NCI-H146 (cell line): Measurements from ENCODE around the gene NRP2.

Source experiments
- DNase-seq: peaks from one replicate; lab custom pipeline; 2025; lab: John Stamatoyannopoulos, UW

The NRP2 gene

GRCh38 chr2:205658572-205658971, 23.7 kb upstream of the NRP2 start:
- DNase-seq: no peak

DNA sequence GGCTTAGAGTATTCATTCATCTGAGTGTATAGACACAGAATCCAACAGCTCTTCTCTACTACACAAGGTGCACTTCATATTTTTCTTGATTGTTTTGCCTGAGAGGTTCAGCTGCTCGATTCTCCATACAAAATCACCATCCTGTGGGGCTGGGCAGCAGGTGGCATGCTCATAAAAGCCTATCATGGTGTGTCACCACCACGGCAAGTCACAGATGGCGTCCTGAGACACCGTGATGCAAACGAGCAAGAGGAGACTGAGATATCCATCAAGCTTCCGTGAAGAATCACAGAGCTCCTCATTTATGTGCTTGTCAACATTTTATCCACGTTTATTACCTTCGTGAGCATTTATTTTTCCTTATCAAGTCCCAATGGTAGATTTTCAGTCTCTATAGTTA, 22.4 kb upstream of the NRP2 start:
- DNase-seq: peak; percentile 42

GRCh38 chr2:205660521-205661124, 21.7 kb upstream of the NRP2 start:
- DNase-seq: no peak

DNA sequence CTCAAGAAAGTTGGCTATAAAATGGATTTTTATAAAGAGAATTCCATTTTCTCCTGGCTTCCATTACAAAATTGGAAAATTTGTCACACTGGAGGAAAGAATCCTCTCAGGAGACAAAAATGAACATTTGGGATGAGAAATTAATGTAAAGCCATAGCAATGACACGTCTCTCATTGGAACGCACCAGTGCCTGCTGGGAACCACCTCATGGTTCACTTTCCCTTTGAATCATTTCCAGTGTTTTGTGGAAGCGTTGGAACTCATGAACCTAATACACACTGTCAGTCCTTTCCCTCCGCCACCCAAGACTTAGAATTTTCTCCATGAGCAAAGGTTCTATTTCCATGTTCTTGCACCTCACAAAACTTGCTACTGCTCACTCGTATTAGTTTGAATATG, 21.0 kb upstream of the NRP2 start:
- DNase-seq: no peak

DNA sequence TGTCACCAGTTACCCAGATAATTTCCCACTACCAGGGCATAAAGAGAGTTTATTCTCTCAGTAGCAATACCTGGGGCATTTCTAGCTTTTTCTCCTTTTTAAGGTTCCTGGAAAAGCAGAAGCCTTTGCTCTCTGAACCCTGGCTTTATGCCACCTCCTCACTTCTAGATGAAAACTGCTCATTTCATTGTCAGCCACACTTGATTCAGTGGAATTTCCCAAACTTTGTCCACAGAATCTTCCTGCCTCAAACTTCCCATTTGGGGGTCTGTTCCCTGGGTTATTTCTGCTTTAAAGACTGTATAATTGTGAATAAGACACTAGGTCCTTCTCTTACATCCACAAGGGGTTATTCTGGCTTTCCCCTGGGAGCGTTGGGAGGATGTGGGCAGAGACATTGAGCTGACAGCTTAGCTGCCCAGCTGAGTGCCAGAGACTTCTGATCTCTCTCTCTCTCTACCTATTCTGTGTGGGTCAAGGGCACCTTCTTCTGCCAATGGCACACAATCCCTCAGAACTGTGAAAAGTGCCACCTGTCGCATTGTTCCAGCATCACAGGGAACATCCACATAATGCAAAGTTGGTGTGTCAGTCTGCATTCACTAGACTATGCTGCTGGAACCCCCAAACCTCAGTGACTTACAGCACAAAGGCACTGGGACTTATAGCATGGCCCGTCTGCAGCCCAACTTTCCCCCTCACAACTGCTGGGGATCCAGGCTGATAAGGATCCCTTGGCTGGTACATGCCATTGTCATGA, 19.9 kb upstream of the NRP2 start:
- DNase-seq: no peak

DNA sequence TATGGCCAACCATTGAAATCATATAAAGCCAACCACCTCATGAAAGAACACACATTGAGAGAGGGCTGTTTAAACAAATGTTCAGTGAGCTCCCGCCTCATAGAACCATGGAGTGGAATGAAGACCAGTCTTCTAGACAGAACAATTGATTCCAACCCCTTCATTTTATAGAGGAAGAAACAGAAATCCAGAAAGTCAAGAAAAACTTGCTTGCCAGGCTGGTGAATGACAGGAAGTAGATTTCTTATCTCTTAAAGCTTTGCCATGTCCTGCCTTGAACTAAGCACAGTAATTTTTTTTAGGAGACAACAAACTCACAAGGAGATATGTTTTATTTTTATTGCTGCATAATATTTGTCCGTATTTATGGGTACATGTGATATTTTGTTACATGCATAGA, 16.5 kb upstream of the NRP2 start:
- DNase-seq: no peak

DNA sequence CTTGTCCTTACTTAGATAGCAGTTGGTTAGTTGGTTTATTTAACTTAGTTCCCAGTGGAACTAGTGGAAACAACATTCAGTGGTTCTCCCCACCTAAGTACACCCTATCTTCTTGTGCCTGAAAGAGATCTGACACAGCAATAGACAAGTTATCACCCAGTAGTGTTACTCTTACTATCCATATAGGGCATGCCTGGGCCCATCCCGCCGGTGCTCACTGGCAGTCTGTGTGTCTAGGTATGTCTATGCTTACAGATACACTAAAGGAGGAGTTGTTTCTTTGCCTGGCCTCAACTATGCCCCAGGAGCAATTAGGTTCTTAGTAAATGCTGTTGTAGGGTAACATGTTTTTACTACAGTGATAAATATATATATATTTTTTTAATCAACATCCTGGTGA, 12.0 kb upstream of the NRP2 start:
- DNase-seq: no peak

DNA sequence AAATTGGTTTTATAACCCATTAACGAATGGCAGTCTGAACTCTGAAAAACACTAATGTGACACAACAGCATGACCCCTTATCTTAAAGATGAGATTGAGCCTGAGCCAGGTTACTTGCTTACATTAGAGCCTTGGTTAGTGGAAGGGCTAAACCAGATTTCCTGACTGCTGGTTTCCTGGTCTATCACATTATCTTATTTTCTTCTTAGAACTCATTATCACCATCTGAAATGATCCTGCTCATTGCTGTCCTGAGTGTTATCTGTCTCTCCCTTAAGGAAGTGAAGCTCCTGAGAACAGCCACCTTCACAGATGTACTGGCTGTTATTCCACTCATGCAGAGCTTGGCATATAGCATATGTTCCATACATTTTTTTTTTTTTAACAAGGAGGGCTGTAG, 9.0 kb upstream of the NRP2 start:
- no peak for DNase-seq

DNA sequence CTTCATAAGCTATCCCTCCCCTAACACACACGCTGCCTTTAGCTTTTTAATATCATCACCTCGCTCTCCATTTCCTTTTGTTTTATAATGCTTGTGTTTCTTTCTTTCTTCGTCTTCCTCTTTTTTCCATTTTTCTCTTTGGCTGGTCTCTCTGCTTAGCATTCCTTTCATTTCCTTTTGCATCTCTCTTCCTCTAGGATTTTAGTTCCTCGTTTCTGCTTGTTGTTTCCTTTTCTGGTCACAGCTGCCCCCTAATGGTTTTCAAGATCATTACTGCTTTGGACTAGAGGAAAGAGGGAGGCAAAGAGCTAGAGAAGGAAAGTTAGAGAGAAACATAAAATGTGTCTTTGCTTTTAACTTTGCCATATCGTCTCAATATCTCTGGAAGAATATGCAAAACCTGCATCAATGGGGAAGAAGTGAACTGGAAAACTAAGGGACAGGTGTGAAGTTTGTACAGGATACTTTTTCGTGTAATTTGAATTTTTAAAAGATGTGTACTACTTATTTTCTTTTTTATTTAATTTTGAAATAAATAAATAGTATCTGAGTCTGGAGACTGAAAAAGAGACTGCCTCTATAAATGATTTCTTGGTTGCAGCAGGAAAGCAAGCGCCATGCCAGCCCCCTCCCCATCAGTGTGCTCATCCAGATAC, 6.3 kb upstream of the NRP2 start:
- peak; percentile 62 for DNase-seq

GRCh38 chr2:205678541-205679142, 3.7 kb upstream of the NRP2 start:
- no peak for DNase-seq

- no peak for DNase-seq
Measured at GRCh38 chr2:205679410-205680009, 2.8 kb upstream of the NRP2 start.

DNA sequence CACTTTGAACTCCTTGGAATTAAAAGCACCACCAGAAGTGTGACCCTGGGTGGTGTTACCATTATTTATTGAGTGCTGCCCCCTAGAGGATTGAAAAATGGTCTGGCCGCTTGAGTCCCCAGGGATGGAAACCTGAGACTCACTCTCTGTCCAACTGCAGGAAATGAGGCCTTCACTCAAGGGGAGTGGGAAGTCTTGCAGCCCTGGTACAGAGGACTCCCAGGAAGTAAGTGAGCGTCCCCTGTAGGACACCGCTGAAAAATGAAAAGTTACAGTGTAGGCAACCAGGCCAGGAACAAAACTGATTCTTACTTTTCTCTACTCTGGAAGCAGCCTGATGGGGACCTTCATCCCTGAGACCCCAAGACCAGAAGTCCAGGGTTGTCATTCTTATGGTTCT, 2.2 kb upstream of the NRP2 start:
- DNase-seq: peak; percentile 83

GRCh38 chr2:205680903-205681302, 1.4 kb upstream of the NRP2 start:
- no peak for DNase-seq

GRCh38 chr2:205681401-205682238, 681 bp upstream of the NRP2 start:
- peak; percentile 11 for DNase-seq

- DNase-seq: no peak
Measured at GRCh38 chr2:205682971-205683501, 735 bp downstream of the NRP2 start.

DNA sequence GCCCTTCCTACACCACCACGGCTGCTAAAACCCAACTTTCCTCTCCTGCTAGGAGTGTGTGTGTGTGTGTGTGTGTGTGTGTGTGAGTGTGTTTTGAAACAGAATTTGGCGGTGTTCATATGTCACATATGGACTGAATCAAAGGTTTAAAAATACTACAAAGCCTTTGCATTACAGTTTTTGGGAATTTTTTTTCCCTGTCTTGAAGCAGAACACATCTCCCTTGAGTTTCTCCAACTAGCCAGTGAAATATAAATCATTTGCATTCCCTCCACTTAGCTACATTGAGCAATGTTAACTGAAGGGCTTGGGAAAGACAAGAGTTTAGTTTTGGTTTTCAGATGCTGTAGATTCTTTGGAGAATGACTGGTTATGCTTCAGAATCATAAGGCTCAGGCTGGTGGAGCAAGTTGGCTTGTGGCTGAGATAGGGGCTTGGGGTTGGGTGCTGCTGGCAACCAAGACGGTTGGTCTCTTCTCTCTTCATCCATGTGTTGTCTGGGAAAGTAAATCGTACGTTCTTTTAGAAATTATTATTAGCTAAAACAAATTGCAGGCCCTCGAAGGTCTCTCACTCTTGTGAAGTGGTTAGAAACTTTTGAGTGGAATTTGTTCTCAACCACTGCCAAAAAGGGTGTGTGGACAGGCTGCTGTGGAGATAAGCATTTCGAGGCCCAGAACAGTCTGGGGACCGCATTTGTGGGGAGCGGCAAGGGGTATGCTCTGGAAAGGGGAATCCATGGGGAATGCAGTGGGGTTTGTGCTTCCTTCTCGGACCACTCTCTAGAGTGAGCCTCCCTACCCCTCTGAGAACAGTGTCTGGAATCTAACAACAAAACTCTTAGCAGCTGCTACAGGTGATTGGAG, 1.4 kb downstream of the NRP2 start:
- no peak for DNase-seq

DNA sequence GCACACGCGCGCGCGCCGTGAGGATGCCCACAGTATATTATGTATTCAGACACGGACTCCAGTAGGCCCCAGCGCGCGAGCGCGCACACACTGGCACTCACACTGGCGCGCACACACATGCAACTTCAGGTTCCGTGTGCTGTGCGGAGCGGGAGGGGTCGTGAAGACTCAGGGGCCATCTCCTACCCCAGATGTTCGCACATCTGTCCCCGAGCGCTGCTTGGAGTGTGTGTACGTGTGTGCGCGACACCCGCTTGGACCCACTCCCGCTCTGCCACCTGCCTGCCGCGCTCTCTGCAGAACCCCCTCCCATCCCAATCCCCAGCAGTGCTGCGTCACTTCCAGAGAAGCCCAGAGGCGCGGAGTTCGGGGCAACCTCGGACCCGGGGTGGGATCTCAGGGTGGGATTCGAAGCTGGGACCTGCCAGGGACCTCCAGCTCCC, 2.6 kb downstream of the NRP2 start:
- no peak for DNase-seq

DNA sequence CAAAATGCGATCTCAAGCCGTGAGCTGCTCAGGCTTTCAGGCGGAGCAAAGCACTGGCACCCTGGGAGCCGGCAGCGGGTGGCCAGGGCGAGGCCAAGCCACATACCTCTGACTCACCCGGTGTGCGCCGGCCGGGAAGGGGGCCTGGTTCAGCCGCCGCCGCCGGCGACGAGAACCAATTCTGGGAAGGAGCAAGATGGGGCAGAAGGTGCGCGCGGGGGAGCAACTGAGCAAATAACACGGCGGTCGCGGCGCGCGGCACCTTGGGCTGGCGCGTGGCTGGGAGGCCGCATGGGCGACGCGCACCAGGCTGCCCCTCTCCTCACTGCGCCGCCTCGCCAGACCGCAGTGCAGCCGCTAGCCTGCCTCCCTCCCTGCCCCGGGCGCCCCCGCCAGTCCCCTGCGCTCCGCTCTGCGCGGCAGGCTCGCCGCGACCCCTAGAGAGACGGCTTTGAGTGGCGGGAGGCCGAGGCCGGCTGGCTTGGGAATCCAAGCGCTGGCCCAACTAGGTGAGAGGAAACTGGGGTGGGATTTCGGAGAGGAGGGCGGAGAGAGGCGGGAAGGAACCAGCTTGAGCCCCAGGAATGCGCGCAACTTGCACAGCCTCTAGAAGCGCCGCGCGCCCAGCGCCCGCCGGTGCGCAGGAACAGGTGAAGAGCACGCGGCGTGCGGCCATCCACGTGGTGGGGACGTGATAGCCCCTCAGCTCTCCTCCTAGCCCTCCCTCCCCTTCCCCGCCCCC, 3.2 kb downstream of the NRP2 start:
- DNase-seq: peak; percentile 26

DNA sequence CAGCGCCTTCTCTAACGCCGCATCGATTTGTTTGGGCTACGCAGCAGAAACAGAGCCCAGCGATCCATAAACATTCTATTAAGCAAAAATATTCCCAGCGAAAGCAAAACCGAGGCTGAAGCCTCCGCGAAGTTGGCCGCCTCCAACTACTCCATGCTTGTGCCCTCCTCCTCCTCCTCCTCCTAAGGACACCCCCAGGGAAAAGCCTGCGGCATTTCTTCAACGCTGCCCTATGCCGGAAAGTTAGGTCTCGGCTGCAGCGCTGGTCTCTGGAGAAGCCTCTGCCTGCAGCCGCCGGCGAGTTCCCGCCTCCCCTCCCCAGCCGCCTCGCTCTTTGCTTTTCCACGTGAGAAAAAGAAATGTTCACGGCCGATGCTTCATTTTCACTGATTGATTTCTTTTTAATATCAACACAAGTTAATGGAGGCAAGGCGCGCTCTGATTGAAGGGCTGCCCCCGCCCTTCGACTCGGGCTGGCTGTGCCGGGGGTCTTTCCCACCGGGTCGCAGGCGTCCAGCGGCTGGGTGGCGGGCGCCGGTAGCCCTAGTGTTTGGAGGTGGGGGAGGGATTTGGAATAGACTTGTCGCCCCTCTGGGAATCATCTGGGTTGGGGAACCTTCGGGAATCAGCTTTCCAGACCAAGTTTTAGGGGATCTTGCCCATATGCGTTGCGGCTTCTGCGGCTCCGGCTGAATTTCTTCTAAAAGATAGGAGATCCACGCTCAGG, 3.9 kb downstream of the NRP2 start:
- no peak for DNase-seq
